Tibial artery (tissue), 4 donors: ENCODE data around the gene CPN2.

Source experiments
- DNase-seq, 2 donors: peaks; one replicate each; pipeline ENCODE4 v3.0.0-alpha.2; 2019
- H3K27ac ChIP-seq, 2 donors: fragments of 200-600 bp; sonication (generic) in 1 of 2; 1 replicate in 1 of 2; 2 replicates in 1 of 2; pipeline ENCODE4 v1.5.1; 2018 to 2019; ENCODE audit warnings: mild to moderate bottlenecking in 1 of 2
- H3K27me3 ChIP-seq, 2 donors: fragments of 200-600 bp; sonication (generic) in 1 of 2; one replicate each; pipeline versions ENCODE4 v1.5.1 to v1.6.0; 2016 to 2019
- H3K36me3 ChIP-seq, 3 donors: fragments of 200-600 bp; sonication (generic) in 2 of 3; one replicate each; pipeline ENCODE4 v1.5.1; 2016 to 2019; ENCODE audit warnings: mild to moderate bottlenecking in 2 of 3
- H3K4me1 ChIP-seq, 4 donors: fragments of 200-600 bp; sonication (generic) in 2 of 4; 1 replicate in 3 of 4; 2 replicates in 1 of 4; pipeline ENCODE4 v1.5.1; 2016 to 2019
- H3K4me3 ChIP-seq, 2 donors: fragments of 200-600 bp; sonication (generic) in 1 of 2; 1 replicate in 1 of 2; 2 replicates in 1 of 2; pipeline ENCODE4 v1.5.1; 2018 to 2019; ENCODE audit warnings: mild to moderate bottlenecking in 2 of 2
- H3K9me3 ChIP-seq, 3 donors: fragments of 200-600 bp; sonication (generic) in 1 of 3; one replicate each; pipeline ENCODE4 v1.5.1; 2016 to 2019
- intact Hi-C: fragments of 100-400 bp; cut with DNase I; formaldehyde crosslinking; loops from one replicate; pipeline ENCODE4 v1.15.0; 2023; ENCODE audit warnings: low total_unique reads
- TF ChIP-seq, protein P1 (sequence below), 2 experiments: fragments of 200-600 bp in 1 of 2; fragments of 450-650 bp in 1 of 2; IDR thresholded peaks; one replicate each; pipeline ENCODE4 v1.5.1; 2017 to 2019; ENCODE audit warnings: antibody characterized with exemption in 2 of 2, mild to moderate bottlenecking in 1 of 2, moderate library complexity in 1 of 2

CPN2 gene

DNA sequence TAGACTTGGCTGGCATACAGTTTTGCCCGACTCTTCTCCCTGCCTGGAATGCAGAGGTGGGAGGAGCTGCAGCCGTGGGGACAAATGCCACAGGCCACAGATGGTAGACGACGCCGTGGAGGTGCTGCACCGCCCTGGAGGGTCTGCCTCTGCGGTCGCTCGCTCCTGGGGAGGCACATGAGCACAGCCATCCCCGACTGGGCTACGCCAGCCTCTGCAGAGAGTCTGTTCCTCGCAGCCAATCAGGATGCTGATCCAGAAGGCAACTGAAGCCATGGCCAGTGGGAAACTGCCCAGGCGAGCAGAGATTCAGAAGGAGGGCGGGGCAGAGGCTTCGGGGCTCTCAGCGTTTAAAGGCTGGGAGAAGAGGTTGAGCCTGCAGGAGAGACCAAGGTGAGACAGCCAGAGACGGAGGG, 30.3 kb upstream of the CPN2 start:
- no peaks in the 10 kb centered on the region for H3K4me1 ChIP-seq
- H3K36me3 ChIP-seq, result no peaks in the 10 kb centered on the region
- H3K27ac ChIP-seq, result no peak overlapping the region
- peak in 1 of 2 donors; percentile 45 for DNase-seq
- H3K4me3 ChIP-seq, result no peak overlapping the region
- TF ChIP-seq, protein P1, sequence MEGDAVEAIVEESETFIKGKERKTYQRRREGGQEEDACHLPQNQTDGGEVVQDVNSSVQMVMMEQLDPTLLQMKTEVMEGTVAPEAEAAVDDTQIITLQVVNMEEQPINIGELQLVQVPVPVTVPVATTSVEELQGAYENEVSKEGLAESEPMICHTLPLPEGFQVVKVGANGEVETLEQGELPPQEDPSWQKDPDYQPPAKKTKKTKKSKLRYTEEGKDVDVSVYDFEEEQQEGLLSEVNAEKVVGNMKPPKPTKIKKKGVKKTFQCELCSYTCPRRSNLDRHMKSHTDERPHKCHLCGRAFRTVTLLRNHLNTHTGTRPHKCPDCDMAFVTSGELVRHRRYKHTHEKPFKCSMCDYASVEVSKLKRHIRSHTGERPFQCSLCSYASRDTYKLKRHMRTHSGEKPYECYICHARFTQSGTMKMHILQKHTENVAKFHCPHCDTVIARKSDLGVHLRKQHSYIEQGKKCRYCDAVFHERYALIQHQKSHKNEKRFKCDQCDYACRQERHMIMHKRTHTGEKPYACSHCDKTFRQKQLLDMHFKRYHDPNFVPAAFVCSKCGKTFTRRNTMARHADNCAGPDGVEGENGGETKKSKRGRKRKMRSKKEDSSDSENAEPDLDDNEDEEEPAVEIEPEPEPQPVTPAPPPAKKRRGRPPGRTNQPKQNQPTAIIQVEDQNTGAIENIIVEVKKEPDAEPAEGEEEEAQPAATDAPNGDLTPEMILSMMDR (IDR thresholded peaks at IDR 0.05), result no peak
- peaks cover 0 to 49% of the 10 kb centered on the region in 2 donors for H3K27me3 ChIP-seq
- intact Hi-C loops, result no loop called here
- no peaks in the 10 kb centered on the region for H3K9me3 ChIP-seq

DNA sequence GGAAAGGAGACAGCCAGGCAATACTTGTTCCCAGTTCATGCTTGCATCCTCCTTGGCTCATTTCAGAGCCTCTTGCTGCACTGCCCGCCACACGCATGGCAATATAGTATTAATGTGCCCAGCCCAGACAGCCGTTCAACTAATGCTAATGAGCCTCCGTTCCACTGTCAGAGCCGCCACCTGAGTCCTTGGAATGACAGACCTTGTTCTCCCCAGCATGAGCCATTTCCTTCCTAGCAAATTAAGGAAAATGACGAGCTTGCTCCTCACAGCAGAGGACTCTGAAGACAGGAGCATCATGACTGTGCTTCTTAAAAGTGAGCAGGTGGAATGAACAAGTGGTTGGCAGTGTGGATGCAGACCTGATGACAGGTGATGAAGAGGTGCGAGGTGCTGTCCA, 29.2 kb upstream of the CPN2 start:
- H3K27me3 ChIP-seq, result peaks cover 0 to 48% of the 10 kb centered on the region in 2 donors
- H3K36me3 ChIP-seq, result no peaks in the 10 kb centered on the region
- no peak overlapping the region for H3K4me3 ChIP-seq
- H3K27ac ChIP-seq, result no peak overlapping the region
- H3K9me3 ChIP-seq, result no peaks in the 10 kb centered on the region
- intact Hi-C loops, result no loop called here
- H3K4me1 ChIP-seq, result no peaks in the 10 kb centered on the region
- DNase-seq, result peak in 1 of 2 donors; percentile 17
- TF ChIP-seq, protein P1 (IDR thresholded peaks at IDR 0.05), result no peak

DNA sequence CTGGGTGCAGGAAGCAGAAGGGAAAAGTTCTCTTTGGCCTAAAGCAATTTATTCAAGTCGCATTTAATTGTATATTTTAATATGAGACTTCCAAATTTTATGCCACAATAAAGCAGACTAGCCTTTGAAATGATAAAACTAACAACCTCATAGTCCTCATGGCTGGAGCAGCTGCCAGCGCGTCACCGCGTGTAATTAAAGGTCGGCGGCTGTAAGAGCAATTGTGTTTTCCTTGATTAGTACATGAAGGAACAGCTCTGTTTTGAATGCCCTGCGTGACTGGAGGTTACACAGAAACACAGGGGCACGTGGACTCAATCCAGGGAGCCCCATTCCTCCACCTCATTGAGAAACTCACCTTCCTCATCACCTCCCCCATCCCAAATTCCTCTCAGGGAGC, 28.5 kb upstream of the CPN2 start:
- intact Hi-C loops, result no loop called here
- peak in 1 of 2 donors; percentile 7 for DNase-seq
- H3K27me3 ChIP-seq, result peaks cover 0 to 55% of the 10 kb centered on the region in 2 donors

DNA sequence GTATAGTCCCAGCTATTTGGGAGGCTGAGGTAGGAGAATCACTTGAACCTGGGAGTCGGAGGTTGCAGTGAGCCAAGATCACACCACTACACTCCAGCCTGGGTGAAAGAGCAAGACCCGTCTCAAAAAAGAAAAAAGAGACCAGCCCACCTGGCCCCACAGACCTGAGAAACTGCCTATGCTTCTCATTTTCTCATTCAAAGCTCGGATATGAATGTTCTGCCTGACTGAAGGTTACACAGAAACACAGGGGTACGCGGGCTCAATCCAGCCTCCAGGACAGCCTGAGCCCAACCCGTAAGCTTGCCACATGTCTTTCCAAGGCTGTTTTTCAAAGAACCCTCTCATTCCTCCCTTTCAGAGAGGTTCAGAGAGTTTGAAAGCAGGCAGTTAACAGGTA, 28.1 kb upstream of the CPN2 start:
- DNase-seq, result no peak
- intact Hi-C loops, result no loop called here
- TF ChIP-seq, protein P1 (IDR thresholded peaks at IDR 0.05), result no peak

More for the DNA sequence above, 28.5 kb upstream of the CPN2 start:
- Histone ChIP-seq H3K4me1 (no peaks in the 10 kb centered on the region), H3K4me3 (no peak overlapping the region), H3K9me3 (no peaks in the 10 kb centered on the region), H3K36me3 (no peaks in the 10 kb centered on the region), H3K27ac (no peak overlapping the region)
- TF ChIP-seq, protein P1 (IDR thresholded peaks at IDR 0.05), result no peak

DNA sequence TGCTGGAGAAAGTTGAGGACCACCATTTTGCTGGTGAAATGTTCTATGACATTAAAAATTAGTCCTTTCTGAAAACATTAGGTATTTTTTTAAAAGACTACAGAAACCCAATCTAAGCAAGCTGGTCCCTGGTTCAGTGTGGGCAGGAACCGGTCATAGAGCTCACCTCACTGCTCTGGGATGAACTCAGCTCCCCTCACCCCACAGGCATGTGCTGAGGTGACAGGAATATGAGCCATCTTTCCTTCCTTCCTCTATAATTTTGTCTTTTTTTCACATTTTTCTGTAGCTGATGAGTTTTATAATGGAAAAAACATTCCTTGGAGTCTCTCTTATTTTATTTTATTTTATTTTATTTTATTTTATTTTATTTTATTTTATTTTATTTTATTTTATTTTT, 26.6 kb upstream of the CPN2 start:
- H3K36me3 ChIP-seq, result no peaks in the 10 kb centered on the region
- H3K4me3 ChIP-seq, result no peak overlapping the region
- H3K4me1 ChIP-seq, result no peaks in the 10 kb centered on the region
- DNase-seq, result no peak
- TF ChIP-seq, protein P1 (IDR thresholded peaks at IDR 0.05), result no peak
- peaks cover 0 to 58% of the 10 kb centered on the region in 2 donors for H3K27me3 ChIP-seq
- intact Hi-C loops, result no loop called here
- no peak overlapping the region for H3K27ac ChIP-seq
- H3K9me3 ChIP-seq, result no peaks in the 10 kb centered on the region

More for the DNA sequence above, 28.1 kb upstream of the CPN2 start:
- Histone ChIP-seq H3K4me1 (no peaks in the 10 kb centered on the region), H3K27ac (no peak overlapping the region), H3K4me3 (no peak overlapping the region), H3K27me3 (peaks cover 0 to 55% of the 10 kb centered on the region in 2 donors), H3K36me3 (no peaks in the 10 kb centered on the region), H3K9me3 (no peaks in the 10 kb centered on the region)

DNA sequence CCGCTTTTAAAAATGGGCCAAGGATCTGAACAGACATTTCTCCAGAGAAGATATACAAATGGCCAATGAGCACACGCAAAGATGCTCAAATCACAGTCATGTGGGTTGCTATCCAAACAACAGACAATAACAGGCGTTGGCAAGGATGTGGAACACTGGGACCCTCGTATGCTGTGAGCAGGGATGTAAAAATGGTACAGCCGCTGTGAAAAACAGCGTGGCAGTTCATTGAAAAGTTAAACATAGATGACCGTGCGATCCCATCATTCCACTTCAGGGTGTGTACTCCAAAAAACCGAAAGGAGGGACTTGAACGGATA, 25.1 kb upstream of the CPN2 start:
- intact Hi-C loops, result no loop called here
- no peaks in the 10 kb centered on the region for H3K9me3 ChIP-seq
- H3K27ac ChIP-seq, result no peak overlapping the region
- H3K4me3 ChIP-seq, result no peak overlapping the region
- TF ChIP-seq, protein P1 (IDR thresholded peaks at IDR 0.05), result no peak
- no peaks in the 10 kb centered on the region for H3K4me1 ChIP-seq
- no peak for DNase-seq
- H3K36me3 ChIP-seq, result no peaks in the 10 kb centered on the region
- H3K27me3 ChIP-seq, result peaks cover 0 to 63% of the 10 kb centered on the region in 2 donors
